Trophoblast cell (in vitro differentiated cells and primary cell): Measurements from ENCODE around the gene FLNB.

Experiments used
- DNase-seq, 2 donors: peaks; one replicate each; pipeline ENCODE4 v3.0.0-alpha.2; 2016
- H2AFZ ChIP-seq: 2 replicates; pipeline ENCODE4 v1.6.1; 2013; ENCODE audit warnings: low read length, moderate library complexity, mild to moderate bottlenecking; ENCODE audit not compliant: insufficient read depth, poor library complexity
- H2AK5ac ChIP-seq: 2 replicates; pipeline ENCODE4 v1.6.1; 2013; ENCODE audit warnings: mild to moderate bottlenecking, low read length
- H2BK120ac ChIP-seq: 2 replicates; pipeline ENCODE4 v1.6.1; 2013; ENCODE audit warnings: low read length, mild to moderate bottlenecking, moderate library complexity; ENCODE audit not compliant: insufficient read depth, poor library complexity
- H2BK12ac ChIP-seq: 2 replicates; pipeline ENCODE4 v1.6.1; 2013; ENCODE audit warnings: mild to moderate bottlenecking, low read length, moderate library complexity
- H2BK5ac ChIP-seq: 2 replicates; pipeline ENCODE4 v1.6.1; 2013; ENCODE audit warnings: low read length, low read depth, moderate library complexity, mild to moderate bottlenecking; ENCODE audit not compliant: poor library complexity
- H3K14ac ChIP-seq: 2 replicates; pipeline ENCODE4 v1.6.1; 2013; ENCODE audit warnings: mild to moderate bottlenecking, low read length
- H3K18ac ChIP-seq: 2 replicates; pipeline ENCODE4 v1.6.1; 2013; ENCODE audit warnings: mild to moderate bottlenecking, low read length
- H3K23ac ChIP-seq: 2 replicates; pipeline ENCODE4 v1.6.1; 2013; ENCODE audit warnings: low read length
- H3K27ac ChIP-seq: 2 replicates; pipeline ENCODE4 v1.5.1; 2013; ENCODE audit warnings: low read depth, mild to moderate bottlenecking, inconsistent platforms, low read length, moderate library complexity
- H3K27me3 ChIP-seq: 2 replicates; pipeline ENCODE4 v1.6.1; 2013; ENCODE audit warnings: inconsistent platforms, mild to moderate bottlenecking, low read length, moderate library complexity; ENCODE audit not compliant: insufficient read depth
- H3K36me3 ChIP-seq, 2 experiments: 1 replicate in 1 of 2; 2 replicates in 1 of 2; pipeline ENCODE4 v1.6.1; 2013; ENCODE audit warnings: low read length in 2 of 2, mild to moderate bottlenecking in 2 of 2, moderate library complexity in 1 of 2; ENCODE audit not compliant: insufficient read depth in 2 of 2, control insufficient read depth in 1 of 2
- H3K4ac ChIP-seq: 2 replicates; pipeline ENCODE4 v1.6.1; 2013; ENCODE audit warnings: low read depth, mild to moderate bottlenecking, low read length, moderate library complexity
- H3K4me1 ChIP-seq, 2 experiments: 1 replicate in 1 of 2; 2 replicates in 1 of 2; pipeline ENCODE4 v1.6.1; 2013; ENCODE audit warnings: low read length in 2 of 2, mild to moderate bottlenecking in 2 of 2, moderate library complexity in 1 of 2; ENCODE audit not compliant: insufficient read depth in 2 of 2, control insufficient read depth in 1 of 2
- H3K4me2 ChIP-seq: 2 replicates; pipeline ENCODE4 v1.6.1; 2013; ENCODE audit warnings: inconsistent platforms, mild to moderate bottlenecking, low read length, moderate library complexity
- H3K4me3 ChIP-seq: 2 replicates; pipeline ENCODE4 v1.5.1; 2013; ENCODE audit warnings: mild to moderate bottlenecking, low read depth, low read length, inconsistent platforms
- H3K79me1 ChIP-seq: one replicate; pipeline ENCODE4 v1.6.1; 2013; ENCODE audit warnings: low read length
- H3K79me2 ChIP-seq: 2 replicates; pipeline ENCODE4 v1.6.1; 2013; ENCODE audit warnings: low read length, mild to moderate bottlenecking; ENCODE audit not compliant: control insufficient read depth, insufficient read depth, poor library complexity
- H3K9ac ChIP-seq: 2 replicates; pipeline ENCODE4 v1.6.1; 2013; ENCODE audit warnings: mild to moderate bottlenecking, low read length
- H3K9me3 ChIP-seq: 2 replicates; pipeline ENCODE4 v1.6.1; 2013; ENCODE audit warnings: low read depth, mild to moderate bottlenecking, control low read depth, inconsistent platforms, low read length; ENCODE audit not compliant: insufficient read depth
- H4K12ac ChIP-seq: 2 replicates; pipeline ENCODE4 v1.6.1; 2013; ENCODE audit warnings: low read depth, mild to moderate bottlenecking, low read length, moderate library complexity
- H4K8ac ChIP-seq: 2 replicates; pipeline ENCODE4 v1.6.1; 2013; ENCODE audit warnings: low read depth, mild to moderate bottlenecking, low read length, moderate library complexity
- H4K91ac ChIP-seq: one replicate; pipeline ENCODE4 v1.6.1; 2013; ENCODE audit warnings: low read depth, mild to moderate bottlenecking, low read length, moderate library complexity
- WGBS: extraction: QIAGEN DNeasy Blood & Tissue Kit; methylation state at CpG from one replicate; pipeline ENCODE4 v1.1.7; 2013; ENCODE audit warnings: missing lambda C conversion rate; ENCODE audit not compliant: insufficient read length, insufficient coverage; ENCODE audit errors: extremely low coverage; 5-methylcytosine and 5-hydroxymethylcytosine counted together

Gene FLNB

GRCh38 chr3:58150810-58151199 is 142.6 kb downstream of the FLNB start:
- WGBS: no CpG with 5 or more reads among the region's 13 CpGs
- Histone ChIP-seq H4K12ac (no peak overlapping the region), H3K27me3 (no peaks in the 10 kb centered on the region)

DNA sequence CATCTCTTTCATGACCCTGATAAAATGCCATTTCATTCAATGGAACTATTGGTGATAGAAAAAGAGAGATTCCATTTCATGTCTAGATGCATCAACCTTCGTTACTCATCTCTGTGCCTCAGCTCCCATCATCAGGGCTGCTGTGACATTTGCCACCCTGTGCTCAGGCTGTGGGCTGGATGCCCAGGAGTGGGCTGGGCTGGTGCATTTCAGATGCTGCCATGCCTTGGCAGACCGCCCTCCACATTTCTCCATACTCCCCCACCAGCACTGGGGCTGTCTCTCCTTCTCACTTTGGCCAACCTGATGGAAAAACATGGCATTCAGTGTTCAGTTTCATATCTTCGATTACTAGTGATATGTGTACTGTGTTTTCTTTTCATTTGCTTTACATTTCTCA is 143.4 kb downstream of the FLNB start:
- WGBS: no CpG with 5 or more reads among the region's 3 CpGs

More at GRCh38 chr3:58150810-58151199, 142.6 kb downstream of the FLNB start:
- H3K27ac ChIP-seq: no peak overlapping the region
- H3K4me2 ChIP-seq: no peak overlapping the region
- no peak overlapping the region for H2BK120ac ChIP-seq
- H3K4ac ChIP-seq: no peak overlapping the region
- no peak overlapping the region for H3K9ac ChIP-seq
- no peak overlapping the region for H3K4me3 ChIP-seq
- no peak overlapping the region for H4K91ac ChIP-seq
- H3K4me1 ChIP-seq: no peaks in the 10 kb centered on the region
- H2AFZ ChIP-seq: no peak overlapping the region
- H3K9me3 ChIP-seq: peaks cover 2% of the 10 kb centered on the region
- no peak overlapping the region for H2BK12ac ChIP-seq
- H3K79me1 ChIP-seq: no peaks in the 10 kb centered on the region
- H3K18ac ChIP-seq: no peak overlapping the region
- no peak overlapping the region for H2AK5ac ChIP-seq
- H3K79me2 ChIP-seq: no peaks in the 10 kb centered on the region
- no peak overlapping the region for H4K8ac ChIP-seq
- H3K23ac ChIP-seq: no peak overlapping the region
- H3K14ac ChIP-seq: no peak overlapping the region
- H2BK5ac ChIP-seq: no peak overlapping the region
- H3K36me3 ChIP-seq: peaks cover 76 to 91% of the 10 kb centered on the region in 2 experiments
- peak in 1 of 2 donors; percentile 29 for DNase-seq

DNA sequence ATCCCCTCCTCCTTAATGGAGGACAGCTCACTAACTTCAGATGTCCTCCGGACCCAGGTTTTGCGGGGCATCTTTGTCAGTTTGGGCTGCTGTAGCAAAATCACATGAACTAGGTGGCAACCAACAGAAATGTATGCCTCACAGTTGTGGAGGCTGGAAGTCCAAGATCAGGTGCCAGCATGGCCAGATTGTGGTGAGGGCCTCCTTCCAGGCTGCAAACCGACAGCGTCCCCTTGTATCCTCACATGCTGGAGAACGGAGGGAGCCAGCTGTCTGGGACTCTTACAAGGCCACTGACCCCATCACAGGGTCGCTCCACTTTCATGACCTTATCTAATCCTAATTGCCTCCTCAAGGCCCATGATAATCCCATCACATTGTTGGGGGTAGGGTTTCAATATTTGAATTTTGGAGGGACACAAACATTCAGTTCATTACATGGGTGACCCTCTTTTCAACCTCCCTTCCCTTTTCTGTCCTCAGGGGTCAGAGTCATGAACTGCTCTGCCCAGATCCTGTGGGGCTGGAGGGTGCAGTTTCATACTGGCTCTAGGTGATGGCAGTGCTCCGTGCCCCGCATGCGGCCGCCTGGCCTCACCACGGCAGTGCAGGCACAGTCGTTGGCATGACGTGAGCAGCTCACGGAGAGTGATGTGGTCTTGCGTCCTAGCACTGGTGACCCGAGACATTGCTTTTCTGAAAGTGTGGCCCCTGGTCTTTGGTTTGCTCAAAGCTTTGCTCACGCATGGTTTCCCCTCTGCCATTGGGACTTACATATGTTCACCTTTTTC is 144.2 kb downstream of the FLNB start:
- no peak overlapping the region for H4K12ac ChIP-seq
- H3K18ac ChIP-seq: peak overlapping the region; percentile 38
- H3K79me1 ChIP-seq: no peaks in the 10 kb centered on the region
- WGBS: no CpG with 5 or more reads among the region's 17 CpGs
- H4K8ac ChIP-seq: no peak overlapping the region
- H3K23ac ChIP-seq: no peak overlapping the region
- H2AK5ac ChIP-seq: no peak overlapping the region
- no peak overlapping the region for H3K4me2 ChIP-seq
- H2BK120ac ChIP-seq: no peak overlapping the region
- no peak overlapping the region for H2AFZ ChIP-seq
- no peak overlapping the region for H3K4me3 ChIP-seq
- no peaks in the 10 kb centered on the region for H3K27me3 ChIP-seq
- H3K4ac ChIP-seq: no peak overlapping the region
- H3K79me2 ChIP-seq: no peaks in the 10 kb centered on the region
- no peaks in the 10 kb centered on the region for H3K4me1 ChIP-seq
- no peak overlapping the region for H3K14ac ChIP-seq
- peaks cover 74 to 89% of the 10 kb centered on the region in 2 experiments for H3K36me3 ChIP-seq
- no peak overlapping the region for H2BK12ac ChIP-seq
- H3K9me3 ChIP-seq: peaks cover 2% of the 10 kb centered on the region
- no peak for DNase-seq
- H4K91ac ChIP-seq: no peak overlapping the region
- no peak overlapping the region for H2BK5ac ChIP-seq
- H3K27ac ChIP-seq: no peak overlapping the region
- no peak overlapping the region for H3K9ac ChIP-seq

More for the DNA sequence above, 143.4 kb downstream of the FLNB start:
- no peak for DNase-seq
- Histone ChIP-seq H2BK12ac (no peak overlapping the region), H4K91ac (no peak overlapping the region), H3K23ac (no peak overlapping the region), H3K14ac (no peak overlapping the region), H3K4me2 (no peak overlapping the region), H2AFZ (no peak overlapping the region), H2BK5ac (no peak overlapping the region), H4K8ac (no peak overlapping the region), H4K12ac (no peak overlapping the region), H3K18ac (no peak overlapping the region), H3K4me1 (no peaks in the 10 kb centered on the region), H2AK5ac (no peak overlapping the region), H3K9me3 (peaks cover 2% of the 10 kb centered on the region), H3K27ac (no peak overlapping the region), H3K27me3 (no peaks in the 10 kb centered on the region), H3K79me1 (no peaks in the 10 kb centered on the region), H3K4me3 (no peak overlapping the region), H3K79me2 (no peaks in the 10 kb centered on the region), H3K4ac (no peak overlapping the region), H3K9ac (no peak overlapping the region), H3K36me3 (peaks cover 75 to 90% of the 10 kb centered on the region in 2 experiments), H2BK120ac (no peak overlapping the region)

DNA sequence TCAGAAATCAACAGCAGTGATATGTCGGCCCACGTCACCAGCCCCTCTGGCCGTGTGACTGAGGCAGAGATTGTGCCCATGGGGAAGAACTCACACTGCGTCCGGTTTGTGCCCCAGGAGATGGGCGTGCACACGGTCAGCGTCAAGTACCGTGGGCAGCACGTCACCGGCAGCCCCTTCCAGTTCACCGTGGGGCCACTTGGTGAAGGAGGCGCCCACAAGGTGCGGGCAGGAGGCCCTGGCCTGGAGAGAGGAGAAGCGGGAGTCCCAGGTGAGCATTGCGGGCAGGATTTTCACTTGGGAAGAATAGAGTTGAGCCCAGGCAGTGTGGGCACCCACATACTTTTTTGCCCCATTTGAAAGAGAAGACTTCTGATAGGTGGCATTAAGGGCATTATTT is 145.1 kb downstream of the FLNB start:
- H2AFZ ChIP-seq: no peak overlapping the region
- peaks cover 2% of the 10 kb centered on the region for H3K9me3 ChIP-seq
- H3K4ac ChIP-seq: no peak overlapping the region
- H3K23ac ChIP-seq: no peak overlapping the region
- H4K91ac ChIP-seq: no peak overlapping the region
- H3K36me3 ChIP-seq: peaks cover 72 to 89% of the 10 kb centered on the region in 2 experiments
- H2BK12ac ChIP-seq: no peak overlapping the region
- no peaks in the 10 kb centered on the region for H3K79me1 ChIP-seq
- H3K4me3 ChIP-seq: no peak overlapping the region
- H3K18ac ChIP-seq: no peak overlapping the region
- no peak overlapping the region for H3K14ac ChIP-seq
- H4K8ac ChIP-seq: no peak overlapping the region
- H3K27ac ChIP-seq: no peak overlapping the region
- no peak for DNase-seq
- H3K4me2 ChIP-seq: no peak overlapping the region
- H2BK5ac ChIP-seq: no peak overlapping the region
- no peak overlapping the region for H4K12ac ChIP-seq
- H3K27me3 ChIP-seq: no peaks in the 10 kb centered on the region
- no CpG with 5 or more reads among the region's 16 CpGs for WGBS
- H3K9ac ChIP-seq: no peak overlapping the region
- no peaks in the 10 kb centered on the region for H3K4me1 ChIP-seq
- H2BK120ac ChIP-seq: no peak overlapping the region
- H3K79me2 ChIP-seq: no peaks in the 10 kb centered on the region
- H2AK5ac ChIP-seq: no peak overlapping the region
